Measurements from ENCODE around the gene CMTR2.
A peak's percentile ranks its signal among the peaks of the same experiment; 100 is the strongest.
"Not testable (repeated sequence)": the region's sequence is repeated elsewhere in the genome, so short reads cannot be mapped to it uniquely, and the experiment has no call there.

The CMTR2 gene

DNA sequence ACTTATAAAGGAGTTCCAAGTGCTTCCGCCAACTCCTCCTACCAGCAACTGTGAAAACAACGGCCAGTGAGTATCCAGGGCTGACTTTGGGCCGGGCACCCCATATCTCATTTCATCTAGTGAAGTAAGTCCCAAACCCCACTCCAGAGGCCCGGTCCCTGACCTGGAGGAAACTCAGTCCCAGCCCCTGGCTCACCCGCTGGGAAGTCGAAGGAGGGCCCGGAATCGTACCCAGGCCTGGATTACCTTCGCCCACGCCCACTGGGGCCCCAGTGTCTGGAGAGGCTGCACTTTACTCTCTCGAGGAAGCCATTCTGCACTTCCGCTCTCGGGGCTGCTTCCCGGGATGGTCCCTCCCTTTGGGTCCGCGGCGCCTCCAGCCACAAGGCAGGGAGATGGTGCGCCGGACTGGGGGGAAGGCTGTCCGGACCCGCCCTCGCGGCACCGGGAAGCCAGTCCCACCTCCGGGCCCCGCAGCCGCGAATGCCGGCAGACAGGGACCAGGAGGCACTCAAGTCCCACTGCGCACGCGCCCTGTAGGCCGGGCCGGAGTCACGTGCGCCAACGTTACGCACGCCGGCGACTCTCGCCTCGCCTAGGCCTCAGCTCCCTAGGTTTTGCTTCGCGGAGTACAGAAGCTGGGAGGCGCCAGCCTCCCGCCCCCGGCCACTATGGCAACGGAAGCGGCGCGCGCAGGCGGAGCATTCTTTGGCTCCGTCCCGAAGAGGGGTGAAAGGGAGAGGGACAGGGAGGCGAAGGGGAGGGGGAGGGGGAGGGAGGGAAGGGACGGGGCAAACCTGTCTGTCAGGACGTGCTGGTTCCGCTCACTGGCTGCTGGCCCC is at the start of gene CMTR2:
TSS of gene CMTR2 (minus strand) at position 513 of the 842 bp plus-strand sequence. CDS start 3,482 bp downstream, outside the sequence.
- DNase-seq (ENCODE audit: low read depth in 2 of 2) = peak; percentile 81 to 89

GRCh38 chr16:71338632-71339031 is 49.4 kb upstream of the CMTR2 start:
- DNase-seq (ENCODE audit: low read depth in 2 of 2) = no peak

- DNase-seq (ENCODE audit: low read depth in 2 of 2) = no peak
These were observed 49.0 kb upstream of the CMTR2 start for GRCh38 chr16:71338193-71338592.

DNA sequence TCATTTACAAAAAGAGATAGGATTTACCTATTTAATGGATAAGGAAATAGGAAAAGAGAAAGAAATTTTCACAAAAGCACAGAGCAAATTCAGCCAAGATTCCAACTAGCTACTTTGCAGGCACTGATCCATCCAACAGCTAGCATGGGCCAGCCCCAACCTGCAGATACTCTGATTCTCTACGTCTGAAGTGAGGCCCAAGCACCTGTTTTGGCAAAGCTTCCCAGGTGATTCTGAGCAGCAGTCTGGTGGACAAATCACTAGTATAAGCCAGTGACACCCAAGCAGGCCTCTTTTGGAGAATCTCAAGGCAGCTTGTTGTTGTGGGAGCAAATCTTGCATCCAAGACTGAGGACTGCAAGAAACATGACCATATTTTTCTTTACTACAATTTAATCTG is 48.4 kb upstream of the CMTR2 start:
- no peak for DNase-seq (ENCODE audit: low read depth in 2 of 2)

- no peak for DNase-seq (ENCODE audit: low read depth in 2 of 2)
These were observed 38.9 kb upstream of the CMTR2 start for GRCh38 chr16:71328151-71328550.

- no peak for DNase-seq (ENCODE audit: low read depth in 2 of 2)
These were observed 38.5 kb upstream of the CMTR2 start for GRCh38 chr16:71327720-71328119.

DNA sequence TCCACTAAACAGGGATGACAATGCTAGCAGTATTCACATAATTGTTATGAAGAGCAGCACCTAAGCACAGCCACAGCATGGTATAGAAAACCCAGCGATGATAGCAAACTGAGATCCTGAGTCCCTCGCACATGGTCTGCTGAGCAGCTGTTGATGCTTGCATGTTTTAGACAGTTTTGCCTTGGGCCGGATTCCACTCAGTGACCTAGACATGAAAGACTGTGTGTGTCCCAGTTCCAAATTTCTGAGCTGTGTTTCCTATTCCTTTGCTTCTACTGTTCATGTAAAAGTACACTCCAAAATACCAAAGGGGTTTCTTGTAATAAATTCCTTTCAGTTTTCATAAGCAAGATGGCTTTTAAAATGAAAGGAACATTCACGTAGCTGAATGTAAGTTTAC is 30.8 kb upstream of the CMTR2 start:
- no peak for DNase-seq (ENCODE audit: low read depth in 2 of 2)

DNA sequence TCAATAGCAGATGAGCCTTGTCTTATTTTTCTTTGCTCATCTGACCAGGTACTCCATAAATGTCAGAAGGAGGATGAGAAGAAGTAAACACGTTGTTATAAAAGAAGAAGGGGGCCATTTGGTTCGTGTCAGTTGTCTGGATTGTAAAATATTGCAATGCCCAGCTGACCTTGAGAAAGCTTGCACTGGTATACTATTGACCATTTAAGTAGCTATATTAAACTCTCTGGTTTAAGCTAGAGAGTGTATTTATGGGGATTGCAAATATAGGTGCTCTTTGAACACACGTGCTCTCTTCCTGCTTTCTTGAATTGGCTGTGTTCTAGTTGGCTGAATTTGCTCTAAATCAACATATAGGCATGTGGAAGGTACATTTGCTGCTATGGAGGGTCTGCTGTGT is 26.1 kb upstream of the CMTR2 start:
- no peak for DNase-seq (ENCODE audit: low read depth in 2 of 2)

GRCh38 chr16:71313591-71313990 is 24.4 kb upstream of the CMTR2 start:
- not testable (repeated sequence) for DNase-seq (ENCODE audit: low read depth in 2 of 2)

GRCh38 chr16:71311553-71312158 is 22.5 kb upstream of the CMTR2 start:
- DNase-seq (ENCODE audit: low read depth in 2 of 2) = no peak

- DNase-seq (ENCODE audit: low read depth in 2 of 2) = no peak
These were observed 14.7 kb upstream of the CMTR2 start for GRCh38 chr16:71303938-71304337.

- no peak for DNase-seq (ENCODE audit: low read depth in 2 of 2)
These were observed 8.1 kb upstream of the CMTR2 start for GRCh38 chr16:71297341-71297634.

DNA sequence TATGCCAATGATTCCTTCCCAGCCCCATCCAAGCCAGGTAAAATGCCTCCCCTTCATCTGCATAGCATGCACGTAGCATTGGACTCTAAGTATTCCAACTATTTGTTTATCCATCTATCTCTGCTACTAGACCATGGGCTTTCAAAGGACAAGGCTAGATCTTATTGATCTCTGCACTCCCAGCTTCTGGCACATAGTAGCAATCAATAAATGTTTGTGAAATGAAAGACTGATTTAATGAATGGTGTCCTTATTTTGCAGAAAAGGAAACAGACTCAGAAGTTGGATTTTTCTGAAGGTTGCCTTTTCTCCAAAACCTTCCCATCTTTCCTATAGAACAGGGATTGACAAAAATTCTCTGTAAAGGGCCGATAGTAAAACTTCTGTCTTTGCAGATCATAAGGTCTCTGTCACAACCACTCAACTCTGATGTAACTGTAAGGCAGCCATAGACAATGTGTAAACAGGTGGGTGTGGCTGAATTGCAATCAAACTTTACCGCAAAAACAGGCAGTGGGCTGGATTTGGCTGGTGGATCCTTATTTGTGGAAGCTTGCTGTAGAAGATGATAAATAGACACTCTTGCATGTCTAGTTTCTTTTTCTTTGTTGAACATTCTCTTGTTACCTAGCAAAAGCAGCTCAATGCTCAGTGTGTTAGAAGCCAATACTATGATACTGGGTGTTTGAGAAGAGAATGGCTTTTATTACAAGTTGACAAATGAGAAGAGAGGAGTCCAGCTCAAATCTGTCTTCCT is 7.6 kb upstream of the CMTR2 start:
- no peak for DNase-seq (ENCODE audit: low read depth in 2 of 2)

DNA sequence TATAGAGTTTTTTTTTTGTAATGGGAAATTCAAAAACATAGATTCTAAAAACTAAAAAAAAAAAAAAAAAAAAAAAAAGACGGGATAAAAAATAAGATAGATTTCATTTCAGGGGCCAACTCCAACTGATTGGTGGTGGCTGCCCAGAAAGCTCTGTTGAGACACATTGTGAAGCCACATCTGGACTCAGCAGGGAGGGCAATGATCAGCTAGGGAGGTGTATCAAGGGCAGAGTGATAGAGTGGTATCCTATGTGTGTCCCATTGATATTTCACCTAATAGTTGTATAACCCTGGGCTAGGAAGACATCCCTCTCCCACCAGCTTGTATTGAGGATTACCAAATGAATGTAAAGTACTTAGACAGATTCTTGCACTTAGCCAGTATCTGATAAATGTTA is 6.7 kb upstream of the CMTR2 start:
- no peak for DNase-seq (ENCODE audit: low read depth in 2 of 2)

GRCh38 chr16:71293919-71294318 is 4.7 kb upstream of the CMTR2 start:
- no peak for DNase-seq (ENCODE audit: low read depth in 2 of 2)

GRCh38 chr16:71292095-71292494 is 2.9 kb upstream of the CMTR2 start:
- not testable (repeated sequence) for DNase-seq (ENCODE audit: low read depth in 2 of 2)

DNA sequence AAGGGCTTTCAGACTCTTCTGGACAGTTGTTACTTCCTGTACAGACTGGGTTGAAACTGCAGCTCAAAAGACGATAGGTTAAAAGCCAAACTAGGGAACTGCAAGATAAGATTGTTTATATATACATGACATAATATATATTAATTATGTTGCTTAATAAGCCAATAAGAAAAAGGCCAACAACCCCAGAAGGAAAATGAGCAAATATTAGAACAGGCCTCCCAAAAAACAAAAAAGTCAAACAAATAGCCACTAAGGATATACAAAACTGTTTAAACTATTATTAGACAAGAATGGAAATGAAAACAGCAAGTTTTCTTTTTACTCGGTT is 495 bp upstream of the CMTR2 start:
- DNase-seq (ENCODE audit: low read depth in 2 of 2) = no peak

GRCh38 chr16:71288570-71288889 is 672 bp downstream of the CMTR2 start:
- no peak for DNase-seq (ENCODE audit: low read depth in 2 of 2)

- no peak for DNase-seq (ENCODE audit: low read depth in 2 of 2)
These were observed 1.3 kb downstream of the CMTR2 start for GRCh38 chr16:71287911-71288310.

DNA sequence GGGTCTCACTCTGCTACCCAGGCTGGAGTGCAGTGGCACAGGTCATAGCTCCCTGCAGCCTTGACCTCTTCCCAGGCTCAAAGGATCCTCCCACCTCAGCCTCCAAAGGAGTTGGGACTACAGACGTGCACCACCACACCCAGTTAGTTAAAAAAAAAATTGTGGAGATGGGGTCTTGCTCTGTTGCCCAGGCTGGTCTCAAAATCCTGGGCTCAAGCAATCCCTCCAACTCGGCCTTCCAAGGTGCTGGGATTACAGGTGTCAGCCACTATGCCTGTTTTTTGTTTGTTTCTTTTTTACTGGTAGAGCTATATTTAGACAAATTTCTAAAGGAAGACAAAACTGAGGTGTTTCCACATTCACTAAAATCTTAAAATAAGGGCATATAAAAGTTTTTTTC is 1.7 kb downstream of the CMTR2 start:
- no peak for DNase-seq (ENCODE audit: low read depth in 2 of 2)

DNA sequence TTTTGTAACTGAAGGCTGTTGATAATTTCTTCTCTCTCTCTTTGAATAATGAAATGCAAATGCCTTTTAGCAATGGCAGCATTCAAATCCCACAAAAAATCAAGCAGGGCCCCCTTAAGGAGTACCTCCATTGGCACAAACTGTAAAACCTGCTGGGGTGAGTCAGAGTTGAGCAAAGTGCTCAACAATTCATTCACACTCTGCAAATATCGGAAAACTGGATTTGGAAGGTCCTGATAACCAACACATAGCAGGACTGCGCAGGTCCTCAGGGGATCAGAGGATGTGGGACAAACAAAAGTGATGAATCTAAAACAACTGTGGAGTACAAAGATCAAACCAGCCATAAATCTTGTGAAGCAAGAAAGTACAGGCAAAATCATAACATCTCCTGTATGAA is 5.6 kb downstream of the CMTR2 start:
- no peak for DNase-seq (ENCODE audit: low read depth in 2 of 2)

GRCh38 chr16:71282943-71283342 is 6.3 kb downstream of the CMTR2 start:
- DNase-seq (ENCODE audit: low read depth in 2 of 2) = no peak

Measured in stimulated activated CD4-positive, alpha-beta T cell treated with anti-CD3 and anti-CD28 coated beads, Interleukin-4, amount 100 ng/mL, for 48 hours (primary cell).